MV-4-11 (cell line): Measurements from ENCODE around the gene COL27A1.
"Not testable (repeated sequence)": the region's sequence is repeated elsewhere in the genome, so short reads cannot be mapped to it uniquely, and the experiment has no call there.

Experiments used
- DNase-seq: peaks from one replicate; lab custom pipeline; 2025; lab: John Stamatoyannopoulos, UW

Gene COL27A1

GRCh38 chr9:114184071-114184470 lies 28.7 kb downstream of the COL27A1 start:
- no peak for DNase-seq

- DNase-seq, result no peak
These were observed 29.5 kb downstream of the COL27A1 start for GRCh38 chr9:114184866-114185265.

- DNase-seq, result no peak
These were observed 30.5 kb downstream of the COL27A1 start for GRCh38 chr9:114185570-114186490.

- DNase-seq, result no peak
These were observed 31.4 kb downstream of the COL27A1 start for GRCh38 chr9:114186605-114187289.

- no peak for DNase-seq
These were observed 32.5 kb downstream of the COL27A1 start for GRCh38 chr9:114187827-114188226.

GRCh38 chr9:114189823-114190562 lies 34.7 kb downstream of the COL27A1 start:
- no peak for DNase-seq

GRCh38 chr9:114190563-114190905 lies 35.2 kb downstream of the COL27A1 start:
- no peak for DNase-seq

- not testable (repeated sequence) for DNase-seq
These were observed 36.1 kb downstream of the COL27A1 start for GRCh38 chr9:114191402-114191801.

GRCh38 chr9:114192539-114192938 lies 37.2 kb downstream of the COL27A1 start:
- DNase-seq, result no peak

- no peak for DNase-seq
These were observed 37.8 kb downstream of the COL27A1 start for GRCh38 chr9:114193090-114193489.

- DNase-seq, result no peak
These were observed 40.8 kb downstream of the COL27A1 start for GRCh38 chr9:114196117-114196516.

GRCh38 chr9:114196979-114197622 lies 41.8 kb downstream of the COL27A1 start:
- DNase-seq, result peak; percentile 13

GRCh38 chr9:114198249-114199040 lies 43.1 kb downstream of the COL27A1 start:
- no peak for DNase-seq

- DNase-seq, result no peak
These were observed 45.5 kb downstream of the COL27A1 start for GRCh38 chr9:114200721-114201300.

GRCh38 chr9:114202396-114202795 lies 47.1 kb downstream of the COL27A1 start:
- DNase-seq, result peak; percentile 64

- peak; percentile 66 for DNase-seq
These were observed 47.5 kb downstream of the COL27A1 start for GRCh38 chr9:114202849-114203248.

GRCh38 chr9:114203410-114204140 lies 48.2 kb downstream of the COL27A1 start:
- DNase-seq, result no peak

GRCh38 chr9:114204265-114204664 lies 48.9 kb downstream of the COL27A1 start:
- DNase-seq, result no peak

GRCh38 chr9:114205171-114206015 lies 50.1 kb downstream of the COL27A1 start:
- DNase-seq, result no peak
